ENCODE measurements around the gene ADGRV1.

Gene ADGRV1

GRCh38 chr5:90868799-90869198 lies 310.2 kb downstream of the ADGRV1 start:
- H3K27me3 ChIP-seq (ENCODE audit: insufficient read depth, poor library complexity, severe bottlenecking): no peaks in the 10 kb centered on the region
- DNase-seq (ENCODE audit: low read depth in 1 of 2, low spot score in 1 of 2): no peak
- H3K27ac ChIP-seq (replicated peaks): no peak overlapping the region
- no peak overlapping the region for H3K4me3 ChIP-seq (replicated peaks; ENCODE audit: insufficient read depth, low read length)
- TF ChIP-seq, protein P1, sequence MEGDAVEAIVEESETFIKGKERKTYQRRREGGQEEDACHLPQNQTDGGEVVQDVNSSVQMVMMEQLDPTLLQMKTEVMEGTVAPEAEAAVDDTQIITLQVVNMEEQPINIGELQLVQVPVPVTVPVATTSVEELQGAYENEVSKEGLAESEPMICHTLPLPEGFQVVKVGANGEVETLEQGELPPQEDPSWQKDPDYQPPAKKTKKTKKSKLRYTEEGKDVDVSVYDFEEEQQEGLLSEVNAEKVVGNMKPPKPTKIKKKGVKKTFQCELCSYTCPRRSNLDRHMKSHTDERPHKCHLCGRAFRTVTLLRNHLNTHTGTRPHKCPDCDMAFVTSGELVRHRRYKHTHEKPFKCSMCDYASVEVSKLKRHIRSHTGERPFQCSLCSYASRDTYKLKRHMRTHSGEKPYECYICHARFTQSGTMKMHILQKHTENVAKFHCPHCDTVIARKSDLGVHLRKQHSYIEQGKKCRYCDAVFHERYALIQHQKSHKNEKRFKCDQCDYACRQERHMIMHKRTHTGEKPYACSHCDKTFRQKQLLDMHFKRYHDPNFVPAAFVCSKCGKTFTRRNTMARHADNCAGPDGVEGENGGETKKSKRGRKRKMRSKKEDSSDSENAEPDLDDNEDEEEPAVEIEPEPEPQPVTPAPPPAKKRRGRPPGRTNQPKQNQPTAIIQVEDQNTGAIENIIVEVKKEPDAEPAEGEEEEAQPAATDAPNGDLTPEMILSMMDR (IDR thresholded peaks at IDR 0.05; ENCODE audit: insufficient read depth, low read length): no peak
- TF ChIP-seq REST (IDR thresholded peaks at IDR 0.05; ENCODE audit: insufficient replicate concordance, low read depth): no peak
- no peak for TF ChIP-seq SPI1 (IDR thresholded peaks at IDR 0.05; ENCODE audit: borderline replicate concordance, low read depth)
- no peak for TF ChIP-seq POLR2AphosphoS5 (IDR thresholded peaks at IDR 0.05; ENCODE audit: low read depth)
- TF ChIP-seq GABPA (IDR thresholded peaks at IDR 0.05; ENCODE audit: low read depth): no peak

DNA sequence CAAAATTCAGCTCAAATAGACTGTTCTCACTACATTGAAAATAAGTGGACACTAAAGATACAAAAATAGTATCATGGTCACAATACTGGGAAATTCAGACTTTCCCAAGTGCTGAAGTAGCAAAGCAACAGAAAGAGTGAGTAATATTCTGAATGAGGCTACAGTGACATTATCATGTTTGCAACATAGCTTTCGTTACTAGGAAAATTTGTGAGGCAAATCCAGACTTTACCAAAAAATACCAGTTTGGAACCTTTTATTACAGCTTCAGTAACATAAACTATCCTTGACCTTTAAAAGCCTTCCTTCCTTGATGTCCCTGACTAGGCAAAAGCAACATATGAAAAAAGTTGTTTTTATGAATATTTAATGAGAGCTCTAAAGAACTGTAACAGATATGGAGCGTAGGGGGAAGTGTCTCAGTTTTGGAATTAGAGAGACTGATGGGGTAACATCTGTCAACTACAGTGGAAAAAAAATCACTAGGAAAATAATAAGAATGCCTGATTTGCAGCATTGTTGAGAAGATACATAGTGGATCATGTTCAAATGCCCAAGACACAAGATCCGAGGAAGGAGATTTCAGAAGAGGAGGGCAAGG lies 312.9 kb downstream of the ADGRV1 start:
- Histone ChIP-seq H3K27me3 (ENCODE audit: insufficient read depth, poor library complexity, severe bottlenecking) (no peaks in the 10 kb centered on the region), H3K27ac (replicated peaks) (no peak overlapping the region), H3K4me3 (replicated peaks; ENCODE audit: insufficient read depth, low read length) (no peak overlapping the region)
- TF ChIP-seq POLR2AphosphoS5 (IDR thresholded peaks at IDR 0.05; ENCODE audit: low read depth) (no peak), SPI1 (IDR thresholded peaks at IDR 0.05; ENCODE audit: borderline replicate concordance, low read depth) (no peak), GABPA (IDR thresholded peaks at IDR 0.05; ENCODE audit: low read depth) (no peak), REST (IDR thresholded peaks at IDR 0.05; ENCODE audit: insufficient replicate concordance, low read depth) (no peak)
- TF ChIP-seq, protein P1 (IDR thresholded peaks at IDR 0.05; ENCODE audit: insufficient read depth, low read length): no peak
- DNase-seq (ENCODE audit: low read depth in 1 of 2, low spot score in 1 of 2): no peak

DNA sequence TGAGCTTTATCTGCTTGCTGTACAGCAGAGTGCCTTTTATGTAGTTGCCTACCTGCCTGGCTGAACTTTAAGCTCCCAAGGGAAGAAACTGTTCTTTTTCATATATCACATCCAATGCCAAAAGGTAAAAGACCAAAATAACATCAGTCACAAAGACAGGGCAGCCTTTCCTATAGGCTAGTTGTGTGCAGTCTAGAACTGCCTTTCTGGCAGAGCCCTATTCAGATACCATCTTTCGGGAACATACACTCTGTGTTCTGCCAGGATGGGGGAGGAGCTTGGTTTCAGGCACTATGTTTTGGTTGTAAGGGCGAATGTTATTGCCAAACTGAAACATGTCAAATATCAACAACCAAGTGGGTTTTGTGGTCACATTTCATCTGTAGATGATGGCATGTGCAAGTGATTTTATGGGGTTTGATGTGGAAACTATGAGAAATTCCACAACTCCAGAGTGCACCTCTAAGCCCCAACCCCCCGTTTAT lies 314.5 kb downstream of the ADGRV1 start:
- TF ChIP-seq SPI1 (IDR thresholded peaks at IDR 0.05; ENCODE audit: borderline replicate concordance, low read depth): no peak
- no peak for TF ChIP-seq POLR2AphosphoS5 (IDR thresholded peaks at IDR 0.05; ENCODE audit: low read depth)
- TF ChIP-seq, protein P1 (IDR thresholded peaks at IDR 0.05; ENCODE audit: insufficient read depth, low read length): no peak
- no peak for DNase-seq (ENCODE audit: low read depth in 1 of 2, low spot score in 1 of 2)
- no peak overlapping the region for H3K27ac ChIP-seq (replicated peaks)
- H3K27me3 ChIP-seq (ENCODE audit: insufficient read depth, poor library complexity, severe bottlenecking): no peaks in the 10 kb centered on the region
- no peak overlapping the region for H3K4me3 ChIP-seq (replicated peaks; ENCODE audit: insufficient read depth, low read length)

DNA sequence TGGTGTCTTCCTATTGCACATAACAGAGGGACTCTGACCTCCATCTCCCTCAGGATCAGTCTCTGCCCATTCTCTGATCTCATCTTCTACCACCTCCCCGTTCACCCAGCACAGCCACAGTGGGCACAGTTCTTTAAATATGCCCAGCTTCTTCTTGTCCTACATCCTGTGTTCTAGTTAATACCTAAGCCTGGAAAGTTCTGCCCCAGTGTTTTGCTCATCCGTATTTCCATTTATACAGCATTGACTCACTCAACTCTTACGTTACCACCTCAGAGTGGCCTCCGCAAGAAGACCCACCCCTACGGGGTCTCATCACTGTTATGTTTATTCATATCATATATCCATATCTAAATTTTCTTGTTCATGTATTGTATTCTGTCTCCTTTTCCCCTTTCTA lies 315.5 kb downstream of the ADGRV1 start:
- DNase-seq (ENCODE audit: low read depth in 1 of 2, low spot score in 1 of 2): no peak
- TF ChIP-seq SPI1 (IDR thresholded peaks at IDR 0.05; ENCODE audit: borderline replicate concordance, low read depth): no peak
- no peak for TF ChIP-seq POLR2AphosphoS5 (IDR thresholded peaks at IDR 0.05; ENCODE audit: low read depth)
- TF ChIP-seq GABPA (IDR thresholded peaks at IDR 0.05; ENCODE audit: low read depth): no peak
- TF ChIP-seq, protein P1 (IDR thresholded peaks at IDR 0.05; ENCODE audit: insufficient read depth, low read length): no peak
- no peak for TF ChIP-seq REST (IDR thresholded peaks at IDR 0.05; ENCODE audit: insufficient replicate concordance, low read depth)
- Histone ChIP-seq H3K27me3 (ENCODE audit: insufficient read depth, poor library complexity, severe bottlenecking) (no peaks in the 10 kb centered on the region), H3K4me3 (replicated peaks; ENCODE audit: insufficient read depth, low read length) (no peak overlapping the region), H3K27ac (replicated peaks) (no peak overlapping the region)

All from HL-60 (cell line).